Heart left ventricle (tissue), 13 donors: ENCODE measurements around the gene IFNAR1.

ENCODE experiments used
- POLR2A ChIP-seq, 2 donors: fragments of 450-650 bp; IDR thresholded peaks; one replicate each; pipeline ENCODE4 v1.6.1; 2017; ENCODE audit warnings: antibody characterized with exemption in 2 of 2, mild to moderate bottlenecking in 2 of 2, moderate library complexity in 2 of 2
- TF ChIP-seq, protein P1 (sequence below), 12 donors: fragments of 200-600 bp; sonication (generic) in 4 of 12; IDR thresholded peaks; one replicate each; pipeline versions ENCODE4 v1.5.0 to v1.8.0; 2018 to 2022; ENCODE audit warnings: antibody characterized with exemption in 12 of 12, mild to moderate bottlenecking in 5 of 12
- donor health status: ischemic (EF 13 %, LVEDD 7.1; RV severe dilation, severe dysfunction).
- donor health status: DM: no; HTN: yes; CAD: no.
- donor health status: DM: no; HTN: no; CAD: no.
- donor health status: ischemic (EF 25% LVEDD 6.9; RV normal size, moderate dysfunction).
- donor health status: ischemic (EF 25% LVEDD 5.7; RV mildly dilated, moderate dysfunction).
- donor health status: ischemic (EF 35%, LVEDD 5.7; RV mildly dilated, moderate dysfunction).
- donor health status: nonischemic (EF 11% LVEDD 7.7; RV severe dilation, severe dysfunction).
- donor health status: DM: yes; HTN: yes; CAD: no.
- donor health status: PGD.
- donor health status: ischemic (EF 29% LVEDD 5.4; RV normal size, mild dysfunction).
- donor health status: nonischemic (EF 23%, LVEDD 6.1; RV moderate dilation, normal function).

DNA sequence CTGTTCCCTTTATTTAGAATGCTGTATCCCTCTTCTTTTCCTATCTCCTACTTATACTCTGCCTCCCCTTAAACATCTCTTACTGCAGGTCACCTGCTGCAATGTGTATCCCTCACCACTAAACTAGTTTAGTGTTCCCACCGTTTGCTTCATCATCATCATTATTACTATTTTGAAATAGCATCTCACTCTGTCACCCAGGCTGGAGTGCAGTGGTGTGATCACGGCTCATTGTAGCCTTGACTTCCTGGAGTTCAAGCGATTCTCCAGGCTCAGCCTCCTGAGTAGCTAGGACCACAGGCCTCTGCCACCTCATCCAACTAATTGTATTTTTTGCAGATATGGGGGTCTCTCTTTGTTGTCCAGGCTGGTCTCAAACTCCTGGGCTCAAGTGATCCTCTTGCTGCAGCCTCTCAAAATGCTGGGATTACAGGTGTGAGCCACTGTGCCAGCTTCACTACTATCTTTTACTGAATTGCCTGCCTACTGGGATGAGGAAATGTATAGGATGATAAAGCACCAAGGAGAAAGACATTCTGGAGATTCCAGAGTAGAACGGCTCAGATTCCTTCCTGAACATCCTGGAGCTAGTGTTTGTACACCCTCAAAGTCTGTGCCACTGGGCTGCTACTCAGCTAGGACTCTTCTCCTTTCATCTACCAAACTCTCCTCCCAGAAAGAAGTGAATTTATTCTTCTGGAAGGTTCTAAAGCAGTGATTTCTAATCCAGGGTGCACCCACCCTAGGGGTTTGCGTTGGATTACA, 8.6 kb upstream of the IFNAR1 start:
- TF ChIP-seq, protein P1, sequence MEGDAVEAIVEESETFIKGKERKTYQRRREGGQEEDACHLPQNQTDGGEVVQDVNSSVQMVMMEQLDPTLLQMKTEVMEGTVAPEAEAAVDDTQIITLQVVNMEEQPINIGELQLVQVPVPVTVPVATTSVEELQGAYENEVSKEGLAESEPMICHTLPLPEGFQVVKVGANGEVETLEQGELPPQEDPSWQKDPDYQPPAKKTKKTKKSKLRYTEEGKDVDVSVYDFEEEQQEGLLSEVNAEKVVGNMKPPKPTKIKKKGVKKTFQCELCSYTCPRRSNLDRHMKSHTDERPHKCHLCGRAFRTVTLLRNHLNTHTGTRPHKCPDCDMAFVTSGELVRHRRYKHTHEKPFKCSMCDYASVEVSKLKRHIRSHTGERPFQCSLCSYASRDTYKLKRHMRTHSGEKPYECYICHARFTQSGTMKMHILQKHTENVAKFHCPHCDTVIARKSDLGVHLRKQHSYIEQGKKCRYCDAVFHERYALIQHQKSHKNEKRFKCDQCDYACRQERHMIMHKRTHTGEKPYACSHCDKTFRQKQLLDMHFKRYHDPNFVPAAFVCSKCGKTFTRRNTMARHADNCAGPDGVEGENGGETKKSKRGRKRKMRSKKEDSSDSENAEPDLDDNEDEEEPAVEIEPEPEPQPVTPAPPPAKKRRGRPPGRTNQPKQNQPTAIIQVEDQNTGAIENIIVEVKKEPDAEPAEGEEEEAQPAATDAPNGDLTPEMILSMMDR (IDR thresholded peaks at IDR 0.05) = no peak
- no peak for TF ChIP-seq POLR2A (IDR thresholded peaks at IDR 0.05)
